T-cell (primary cell): Measurements from ENCODE around the gene MBD5. TPM values are rescaled to one million over a fixed set of nuclear protein-coding genes. Genes with fewer than 3 reads are reported as not detected.

Source experiments
- ATAC-seq, 4 experiments: fragments of 200-7000 bp in 3 of 4; fragments of 150-1000 bp in 1 of 4; cut with Tn5 transposase; replicated peaks in 1 of 4; 1 replicate in 3 of 4; 2 replicates in 1 of 4; pipeline ENCODE4 v1.10.0; 2021; ENCODE audit warnings: moderate library complexity in 3 of 4, mild to moderate bottlenecking in 2 of 4, moderate number of reproducible peaks in 1 of 4
- CTCF ChIA-PET, 2 donors: fragments of 300-600 bp; sonication (Branson Sonifier 250); formaldehyde crosslinking; loops; one replicate each; lab custom pipeline; 2022; ENCODE audit warnings: antibody characterized with exemption in 2 of 2; lab: Charles Lee
- POLR2A ChIA-PET, 2 donors: fragments of 300-600 bp; sonication (Branson Sonifier 250); formaldehyde crosslinking; loops; one replicate each; lab custom pipeline; 2022; ENCODE audit warnings: antibody characterized with exemption in 2 of 2; lab: Charles Lee
- DNase-seq, 35 experiments: peaks; one replicate each; pipeline versions ENCODE4 v3.0.0 to v3.0.0-alpha.2; 2013 to 2023
- H3K27ac ChIP-seq: one replicate; pipeline ENCODE4 v1.5.1; 2013; ENCODE audit warnings: low read length
- H3K27me3 ChIP-seq, 2 experiments: replicated peaks in 1 of 2; 1 replicate in 1 of 2; 2 replicates in 1 of 2; pipeline versions ENCODE4 v1.6.1 to v1.7.0; 2013; ENCODE audit warnings: low read length in 1 of 2, mixed read lengths in 1 of 2; ENCODE audit not compliant: control insufficient read depth in 2 of 2, insufficient read depth in 2 of 2; ENCODE audit errors: extremely low read depth in 1 of 2
- H3K36me3 ChIP-seq, 2 donors: 1 replicate in 1 of 2; 2 replicates in 1 of 2; pipeline versions ENCODE4 v1.6.1 to v1.7.0; 2013; ENCODE audit warnings: low read length in 1 of 2; ENCODE audit not compliant: control insufficient read depth in 2 of 2, insufficient read depth in 1 of 2; ENCODE audit errors: extremely low read depth in 1 of 2
- H3K4me1 ChIP-seq, 2 experiments: 1 replicate in 1 of 2; 2 replicates in 1 of 2; pipeline versions ENCODE4 v1.6.1 to v1.7.0; 2013; ENCODE audit warnings: low read length in 2 of 2, mixed read lengths in 1 of 2; ENCODE audit not compliant: insufficient read depth in 2 of 2, control insufficient read depth in 1 of 2; ENCODE audit errors: extremely low read depth in 1 of 2
- H3K4me3 ChIP-seq, 2 donors: 1 replicate in 1 of 2; 2 replicates in 1 of 2; pipeline versions ENCODE4 v1.5.1 to v1.7.0; 2013; ENCODE audit warnings: mild to moderate bottlenecking in 2 of 2, low read length in 1 of 2, moderate library complexity in 1 of 2; ENCODE audit not compliant: control insufficient read depth in 1 of 2; ENCODE audit errors: extremely low read depth in 1 of 2
- H3K9me3 ChIP-seq: 2 replicates; pipeline ENCODE4 v1.7.0; 2013
- H3K27ac Mint-ChIP-seq, 2 donors: one replicate each; pipeline ENCODE4 v1.8.0; 2020 to 2021; ENCODE audit warnings: mild to moderate bottlenecking in 2 of 2, mixed read lengths in 2 of 2
- H3K27me3 Mint-ChIP-seq, 2 donors: one replicate each; pipeline ENCODE4 v1.8.0; 2021 to 2022; ENCODE audit warnings: mixed read lengths in 2 of 2
- H3K36me3 Mint-ChIP-seq: one replicate; pipeline ENCODE4 v1.8.0; 2021; ENCODE audit warnings: mixed read lengths
- H3K4me1 Mint-ChIP-seq, 3 donors: one replicate each; pipeline ENCODE4 v1.8.0; 2020 to 2022; ENCODE audit warnings: mixed read lengths in 3 of 3, mild to moderate bottlenecking in 1 of 3
- H3K4me3 Mint-ChIP-seq, 3 donors: one replicate each; pipeline ENCODE4 v1.8.0; 2020 to 2022; ENCODE audit warnings: mild to moderate bottlenecking in 3 of 3, mixed read lengths in 3 of 3, moderate library complexity in 3 of 3
- H3K9me3 Mint-ChIP-seq, 3 donors: one replicate each; pipeline ENCODE4 v1.8.0; 2020 to 2022; ENCODE audit warnings: mixed read lengths in 3 of 3
- WGBS: methylation state at CpG from one replicate; pipeline ENCODE4 v1.1.5; 2013; ENCODE audit warnings: missing lambda C conversion rate; ENCODE audit not compliant: insufficient coverage; 5-methylcytosine and 5-hydroxymethylcytosine counted together
- total RNA-seq, 35 experiments: library from RNA in 6 of 35; stranded (reverse) in 6 of 35; fragments of 120-200 nt in 1 of 35; gene quantifications; one replicate each; pipeline versions ENCODE4 v1.2.1 to v1.2.4 and lab custom pipeline; 2013 to 2026

Gene MBD5
- total RNA-seq, 5 donors from 2014 or later (not counting 1 experiment from before 2014, with no cell fraction given) = 34.6 to 81.9 (median 45.6) TPM

DNA sequence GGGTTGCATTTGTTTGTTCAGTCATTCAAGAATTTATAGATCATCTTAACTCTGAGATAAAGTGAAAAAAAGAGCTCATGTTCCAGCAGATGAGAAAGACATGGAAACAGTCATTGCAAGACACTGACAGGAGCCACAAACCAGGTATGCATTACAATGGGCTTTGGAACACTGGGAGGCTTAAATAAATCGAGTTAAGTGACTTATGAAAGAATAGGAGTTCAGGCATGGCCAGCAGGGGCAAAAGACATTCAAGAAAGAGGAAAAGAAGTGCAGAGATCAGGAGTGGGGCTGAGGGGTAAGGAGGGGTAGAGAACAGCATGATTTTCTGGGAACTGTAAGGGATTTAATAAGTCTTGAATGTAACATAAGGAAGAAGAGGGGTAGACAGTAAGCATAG is 502.4 kb downstream of the MBD5 start:
- no peak overlapping the region for H3K4me3 ChIP-seq
- DNase-seq = no peak
- H3K4me1 ChIP-seq = peaks cover 57 to 62% of the 10 kb centered on the region in 2 experiments
- peaks cover 78 to 80% (median 80%) of the 10 kb centered on the region in 3 donors for H3K4me1 Mint-ChIP-seq
- H3K27me3 Mint-ChIP-seq = no peaks in the 10 kb centered on the region
- no peaks in the 10 kb centered on the region for H3K27me3 ChIP-seq
- H3K9me3 ChIP-seq = no peaks in the 10 kb centered on the region
- ChIA-PET POLR2A (interaction anchor here (0.6 to 2.9 kb wide), 4 partner anchors 17 to 222 kb away, joined by 3 to 40 read pairs (median 6); no protein-coding TSS in a partner anchor), CTCF (interaction anchor here in 1 of 2 donors (0.6 to 2.9 kb wide), 5 partner anchors 14 to 533 kb away, joined by 3 to 44 read pairs (median 5); no protein-coding TSS in a partner anchor)
- WGBS = 100% methylated on average over 1 of the region's 1 CpG
- H3K27ac Mint-ChIP-seq = peak overlapping the region; percentile 95 to 99
- H3K27ac ChIP-seq = peak overlapping the region; percentile 77
- no peak for ATAC-seq
- peaks cover 4% of the 10 kb centered on the region for H3K36me3 Mint-ChIP-seq
- H3K36me3 ChIP-seq = no peaks in the 10 kb centered on the region
- H3K9me3 Mint-ChIP-seq = no peaks in the 10 kb centered on the region
- H3K4me3 Mint-ChIP-seq = peak overlapping the region in 1 of 3 donors; percentile 87

DNA sequence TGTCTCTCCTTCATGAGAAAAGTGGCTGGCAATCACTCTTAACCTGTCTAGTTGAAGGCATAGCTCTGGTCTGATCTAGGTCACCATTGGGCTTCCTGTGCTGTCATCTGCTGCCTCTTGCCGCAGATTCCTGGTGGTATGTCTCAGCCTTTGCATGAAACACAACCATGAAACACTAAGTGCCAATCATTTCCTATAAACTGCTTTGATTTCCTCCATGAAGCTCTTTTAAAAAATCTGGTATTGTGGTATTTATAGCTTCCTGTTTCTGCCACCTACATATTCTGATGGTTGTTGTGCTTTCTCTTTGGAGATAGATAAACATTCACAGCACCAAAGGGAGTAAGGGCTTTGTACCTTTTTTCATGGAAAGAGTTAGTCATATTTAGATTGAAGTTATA is 503.6 kb downstream of the MBD5 start:
- Histone ChIP-seq H3K4me1 (peaks cover 69 to 75% of the 10 kb centered on the region in 2 experiments), H3K9me3 (no peaks in the 10 kb centered on the region), H3K27me3 (no peaks in the 10 kb centered on the region), H3K36me3 (no peaks in the 10 kb centered on the region), H3K27ac (peak overlapping the region; percentile 77), H3K4me3 (no peak overlapping the region)
- Mint-ChIP-seq H3K27me3 (no peaks in the 10 kb centered on the region), H3K27ac (peak overlapping the region; percentile 95 to 99), H3K4me3 (peak overlapping the region; percentile 6 to 87 (median 37)), H3K36me3 (no peaks in the 10 kb centered on the region), H3K9me3 (no peaks in the 10 kb centered on the region), H3K4me1 (peaks cover 88 to 92% (median 90%) of the 10 kb centered on the region in 3 donors)
- peak in 34 of 35 experiments; percentile 38 to 87 (median 66) for DNase-seq
- ChIA-PET POLR2A (interaction anchor here (0.5 to 2.9 kb wide), 8 partner anchors 15 to 504 kb away, joined by 3 to 40 read pairs (median 6); partner anchors contain the start of genes EPC2 (in 1 of the 2), MBD5 (in 1 of the 2) and ORC4 (in 1 of the 2)), CTCF (interaction anchor here (0.6 to 2.9 kb wide), 17 partner anchors 9 to 587 kb away, joined by 3 to 44 read pairs (median 4); partner anchors contain the start of genes MBD5 (in 1 of the 2) and ORC4 (in 1 of the 2))
- ATAC-seq = peak; percentile 88 to 93 (median 92)
- 0% methylated on average over 1 of the region's 1 CpG for WGBS

DNA sequence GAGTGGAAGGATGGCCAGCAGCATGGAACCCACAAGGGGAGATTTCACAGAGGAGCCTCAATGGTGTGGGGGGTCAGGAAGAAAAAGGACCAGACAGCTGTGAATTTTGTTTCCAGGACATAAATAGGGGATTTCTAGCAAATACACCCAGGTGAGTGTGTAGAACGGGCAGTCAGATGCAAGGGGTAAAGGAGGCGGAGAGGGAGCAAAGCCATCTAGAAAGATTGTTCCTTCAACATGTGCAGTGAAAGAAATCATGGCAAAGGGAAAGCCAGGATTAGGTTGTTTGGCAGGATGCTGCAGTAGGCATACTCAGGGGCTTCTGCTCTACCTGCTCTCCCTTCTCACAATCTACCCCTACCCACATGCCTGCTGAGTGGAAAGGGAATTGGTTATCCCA is 504.2 kb downstream of the MBD5 start:
- H3K27me3 ChIP-seq = no peaks in the 10 kb centered on the region
- no peaks in the 10 kb centered on the region for H3K36me3 ChIP-seq
- DNase-seq = no peak
- peak overlapping the region; percentile 77 for H3K27ac ChIP-seq
- ChIA-PET POLR2A (interaction anchor here (0.5 to 2.9 kb wide), 8 partner anchors 14 to 504 kb away, joined by 3 to 40 read pairs (median 6); partner anchors contain the start of genes EPC2 (in 1 of the 2), MBD5 (in 1 of the 2) and ORC4 (in 1 of the 2)), CTCF (interaction anchor here (0.6 to 2.9 kb wide), 12 partner anchors 8 to 588 kb away, joined by 3 to 44 read pairs (median 4); partner anchors contain the start of genes MBD5 (in 1 of the 2) and ORC4 (in 1 of the 2))
- H3K27ac Mint-ChIP-seq = peak overlapping the region; percentile 95 to 99
- H3K4me3 Mint-ChIP-seq = peak overlapping the region; percentile 6 to 87 (median 15)
- H3K36me3 Mint-ChIP-seq = no peaks in the 10 kb centered on the region
- no peak overlapping the region for H3K4me3 ChIP-seq
- H3K27me3 Mint-ChIP-seq = no peaks in the 10 kb centered on the region
- peaks cover 75 to 81% of the 10 kb centered on the region in 2 experiments for H3K4me1 ChIP-seq
- no peak for ATAC-seq
- H3K4me1 Mint-ChIP-seq = peaks cover 94 to 98% (median 97%) of the 10 kb centered on the region in 3 donors
- no peaks in the 10 kb centered on the region for H3K9me3 Mint-ChIP-seq
- H3K9me3 ChIP-seq = no peaks in the 10 kb centered on the region
- 92% methylated on average over 2 of the region's 2 CpGs for WGBS

DNA sequence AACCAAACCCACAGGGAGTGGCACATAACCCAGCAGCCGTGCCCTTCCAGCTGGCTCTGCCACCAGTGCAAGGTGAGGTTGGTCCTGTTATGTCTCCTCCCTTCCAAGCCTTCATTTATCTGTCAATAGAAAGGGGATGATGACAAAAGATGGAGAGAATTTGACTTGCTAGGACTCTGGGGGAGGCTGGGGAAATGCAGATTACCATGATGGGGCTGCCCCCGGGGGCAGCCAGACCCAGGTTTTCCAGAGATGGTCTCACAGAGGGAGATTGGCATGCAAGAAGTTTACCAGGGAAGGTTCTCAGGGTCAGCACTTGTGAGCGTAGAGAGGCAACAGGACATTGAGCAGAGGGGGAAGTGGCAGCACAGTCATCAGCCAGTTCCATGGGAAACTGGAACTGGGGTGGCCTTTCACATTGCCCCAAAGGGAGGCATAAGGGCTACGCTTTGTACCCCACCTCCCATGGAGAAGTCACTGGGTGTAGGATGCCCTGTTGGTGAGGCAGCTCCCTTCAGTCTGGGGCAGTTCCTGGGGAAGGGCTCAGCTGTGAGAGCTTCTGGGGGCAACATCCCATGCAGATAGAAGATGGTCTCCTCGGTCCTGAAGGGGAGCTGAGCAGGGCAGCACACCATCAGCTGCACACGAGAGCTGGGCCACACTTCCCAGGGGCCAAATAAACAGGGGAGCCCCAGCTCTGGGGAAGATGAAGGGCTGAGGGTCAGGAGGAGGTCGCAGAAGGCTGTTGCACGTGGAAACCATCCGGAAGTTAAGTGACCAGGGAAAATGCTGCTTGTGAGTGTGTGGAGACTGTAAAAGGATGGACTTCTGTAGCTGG is 505.8 kb downstream of the MBD5 start:
- POLR2A ChIA-PET = interaction anchor here (0.6 to 2.9 kb wide), 2 partner anchors 117 to 119 kb away, joined by 3 to 40 read pairs; no protein-coding TSS in a partner anchor
- 75% methylated on average over 7 of the region's 9 CpGs for WGBS
- Mint-ChIP-seq H3K4me3 (peak overlapping the region; percentile 77 to 87 (median 78)), H3K27me3 (no peaks in the 10 kb centered on the region), H3K36me3 (no peaks in the 10 kb centered on the region), H3K27ac (peak overlapping the region; percentile 95 to 99), H3K4me1 (peaks cover 94 to 97% (median 97%) of the 10 kb centered on the region in 3 donors), H3K9me3 (no peaks in the 10 kb centered on the region)
- peaks cover 76 to 81% of the 10 kb centered on the region in 2 experiments for H3K4me1 ChIP-seq
- ATAC-seq = no peak
- H3K9me3 ChIP-seq = no peaks in the 10 kb centered on the region
- no peak for DNase-seq
- H3K27me3 ChIP-seq = no peaks in the 10 kb centered on the region
- H3K4me3 ChIP-seq = peak overlapping the region in 1 of 2 donors; percentile 10
- CTCF ChIA-PET = interaction anchor here (0.6 to 3.1 kb wide), 6 partner anchors 11 to 506 kb away, joined by 3 to 14 read pairs (median 3); partner anchors contain the start of genes MBD5 (in 1 of the 2) and ORC4 (in 1 of the 2)
- peak overlapping the region; percentile 77 for H3K27ac ChIP-seq
- H3K36me3 ChIP-seq = no peaks in the 10 kb centered on the region

DNA sequence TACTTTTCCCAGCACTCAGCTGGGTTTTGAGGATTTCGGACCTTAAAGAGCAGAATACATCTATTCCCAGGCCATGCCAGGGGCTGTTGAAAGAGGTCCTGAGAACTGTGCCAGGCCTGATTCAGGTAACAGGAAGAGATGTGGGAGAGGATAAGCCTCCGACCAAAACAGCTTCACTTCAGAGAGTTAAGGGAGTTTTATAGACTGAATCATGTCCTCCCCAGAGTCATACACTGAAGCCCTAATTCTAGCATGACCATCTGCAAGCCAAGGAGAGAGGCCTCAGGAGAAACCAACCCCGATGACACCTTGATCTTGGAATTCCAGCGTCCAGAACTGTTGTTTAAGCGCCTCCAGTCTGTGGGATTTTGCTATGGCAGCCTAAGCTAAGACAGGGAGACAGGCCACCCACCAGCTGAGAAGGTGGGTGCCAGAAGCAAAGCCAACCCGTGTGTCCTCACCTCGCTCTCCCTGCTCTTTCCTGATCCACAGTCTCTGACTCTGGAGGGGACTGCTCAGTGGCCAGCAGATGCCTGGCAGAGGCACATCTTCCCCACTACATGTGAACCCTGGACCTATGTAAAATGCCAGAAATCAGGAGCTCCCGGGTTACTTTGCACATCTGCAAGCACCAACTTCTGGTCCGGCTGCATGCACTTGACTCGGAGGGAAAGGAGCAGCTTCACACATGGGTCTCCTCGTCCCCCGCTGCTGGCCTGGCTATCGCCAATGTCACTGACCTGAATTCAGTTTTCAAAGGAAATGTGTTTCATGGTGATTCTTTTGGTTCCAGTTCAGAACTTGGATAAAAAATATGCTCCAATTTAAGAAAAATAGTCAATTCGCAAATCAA is 506.8 kb downstream of the MBD5 start:
- Mint-ChIP-seq H3K9me3 (no peaks in the 10 kb centered on the region), H3K36me3 (no peaks in the 10 kb centered on the region), H3K27me3 (no peaks in the 10 kb centered on the region), H3K4me3 (peak overlapping the region; percentile 77 to 87 (median 78)), H3K27ac (peak overlapping the region; percentile 95 to 99), H3K4me1 (peaks cover 93% of the 10 kb centered on the region in 3 donors)
- WGBS = 62% methylated on average over 6 of the region's 14 CpGs
- Histone ChIP-seq H3K27ac (peak overlapping the region; percentile 77), H3K9me3 (no peaks in the 10 kb centered on the region), H3K4me1 (peaks cover 72 to 75% of the 10 kb centered on the region in 2 experiments), H3K27me3 (no peaks in the 10 kb centered on the region), H3K36me3 (no peaks in the 10 kb centered on the region), H3K4me3 (peak overlapping the region; percentile 30 to 56)
- POLR2A ChIA-PET = interaction anchor here in 1 of 2 donors (1.2 kb wide), 1 partner anchor 87 kb away, joined by 6 read pairs; no protein-coding TSS in a partner anchor
- DNase-seq (peak in 1 of 35 experiments; percentile 39), ATAC-seq (peak in 2 of 4 experiments; percentile 24 to 28)
- CTCF ChIA-PET = interaction anchor here (0.6 to 3.1 kb wide), 7 partner anchors 9 to 118 kb away, joined by 3 to 14 read pairs (median 3); no protein-coding TSS in a partner anchor
